Small intestine (tissue), 16 donors: ENCODE data around the gene IL17RE. TPM values are rescaled to one million over a fixed set of nuclear protein-coding genes. Genes with fewer than 3 reads are reported as not detected.
"Not testable (repeated sequence)": the region's sequence is repeated elsewhere in the genome, so short reads cannot be mapped to it uniquely, and the experiment has no call there.

Experiments used
- DNase-seq, 2 donors: peaks; one replicate each; pipeline versions ENCODE4 v3.0.0 to v3.0.0-alpha.2; 2013
- FAIRE-seq: peaks from 2 replicates; lab custom pipeline; 2012; peaks lifted over from hg19 to GRCh38; lab: Jason Lieb, UNC
- H3K27ac ChIP-seq, 3 donors: one replicate each; pipeline ENCODE4 v1.5.1; 2013; ENCODE audit warnings: low read length in 2 of 3, mild to moderate bottlenecking in 2 of 3, control low read depth in 1 of 3, inconsistent platforms in 1 of 3, low read depth in 1 of 3, moderate library complexity in 1 of 3
- H3K27me3 ChIP-seq, 3 donors: one replicate each; pipeline ENCODE4 v1.6.1; 2013; ENCODE audit warnings: low read length in 3 of 3, inconsistent platforms in 1 of 3; ENCODE audit not compliant: control insufficient read depth in 3 of 3, insufficient read depth in 3 of 3
- H3K36me3 ChIP-seq, 3 donors: one replicate each; pipeline ENCODE4 v1.6.1; 2013; ENCODE audit warnings: low read length in 3 of 3, inconsistent platforms in 1 of 3, low read depth in 1 of 3, mild to moderate bottlenecking in 1 of 3, moderate library complexity in 1 of 3; ENCODE audit not compliant: control insufficient read depth in 3 of 3, insufficient read depth in 2 of 3
- H3K4me1 ChIP-seq, 3 donors: one replicate each; pipeline ENCODE4 v1.6.1; 2013; ENCODE audit warnings: low read length in 2 of 3, inconsistent platforms in 1 of 3, low read depth in 1 of 3, mild to moderate bottlenecking in 1 of 3, moderate library complexity in 1 of 3; ENCODE audit not compliant: control insufficient read depth in 3 of 3, insufficient read depth in 2 of 3
- H3K4me3 ChIP-seq, 3 donors: one replicate each; pipeline ENCODE4 v1.5.1; 2013; ENCODE audit warnings: low read length in 3 of 3, control low read depth in 1 of 3, inconsistent platforms in 1 of 3, low read depth in 1 of 3, mild to moderate bottlenecking in 1 of 3, moderate library complexity in 1 of 3
- H3K9me3 ChIP-seq, 2 donors: one replicate each; pipeline ENCODE4 v1.6.1; 2013; ENCODE audit warnings: low read depth in 1 of 2, low read length in 1 of 2; ENCODE audit not compliant: control insufficient read depth in 2 of 2, insufficient read depth in 1 of 2
- WGBS, 3 donors: extraction: QIAGEN DNeasy Blood & Tissue Kit; methylation state at CpG; one replicate each; pipeline ENCODE4 v1.1.7; 2013; 5-methylcytosine and 5-hydroxymethylcytosine counted together
- long read RNA-seq, 10 donors: transcript quantifications; one replicate each; lab custom pipeline, GENCODE V29; 2026
- polyA plus RNA-seq, 4 donors: library from polyadenylated mRNA; stranded (reverse) in 3 of 4; unstranded in 1 of 4; fragments of 200-250 nt in 3 of 4; fragments of 120-200 nt in 1 of 4; gene quantifications; one replicate each; pipeline versions ENCODE4 v1.2.1 to v1.2.3, GENCODE V29; 2013
- donor health status: healthy with polysubstance abuse.
- donor health status: control.
- donor health status: control.
- donor health status: Bipolar disorder and iron deficiency.
- donor health status: healthy.

The IL17RE gene
- polyA plus RNA-seq = 10 to 100 TPM; 31.3 to 59.3 (median 43.5) TPM
- long read RNA-seq, donor 1 = 0 reads
- long read RNA-seq, donor 2, partial matches to known transcripts = 0 of 1 reads
- long read RNA-seq, donor 2, other reads (novel, unspliced or antisense) = 0 of 1 reads
- long read RNA-seq, donor 3 = 0 reads
- long read RNA-seq, donor 4 = 0 reads
- long read RNA-seq, donor 5 = 0 reads
- long read RNA-seq, donor 6, partial matches to known transcripts = 10 of 10 reads
- long read RNA-seq, donor 6, other reads (novel, unspliced or antisense) = 0 of 10 reads
- long read RNA-seq, donor 7 = 0 reads
- long read RNA-seq, donor 8 = 0 reads
- long read RNA-seq, donor 9, partial matches to known transcripts = 0 of 1 reads
- long read RNA-seq, donor 9, other reads (novel, unspliced or antisense) = 0 of 1 reads
- long read RNA-seq, donor 10 = 0 reads

- FAIRE-seq (no peak), DNase-seq (peak; percentile 80 to 81)
- Histone ChIP-seq H3K4me3 (peak within 1 kb of the TSS; percentile 10 to 72 (median 70)), H3K4me1 (peaks cover 4 to 38% (median 10%) of the 10 kb centered on the region in 3 donors), H3K27me3 (no peaks in the 10 kb centered on the region), H3K9me3 (peaks cover 0 to 7% of the 10 kb centered on the region in 2 donors), H3K27ac (peak within 1 kb of the TSS; percentile 79 to 91 (median 83)), H3K36me3 (peaks cover 0 to 26% (median 0%) of the 10 kb centered on the region in 3 donors)
- 4 to 39% (median 31%) methylated on average over 11 to 13 of the region's 13 CpGs for WGBS, 3 donors
Observed at GRCh38 chr3:9902372-9903237, at the start of gene IL17RE. Gene IL17RE (plus strand): TSS chr3:9902848. CDS start chr3:9902933, 85 bp downstream.

GRCh38 chr3:9854291-9854940 is 48.2 kb upstream of the IL17RE start:
- not testable (repeated sequence) for H3K4me1 ChIP-seq, H3K27ac ChIP-seq, H3K36me3 ChIP-seq, DNase-seq, H3K27me3 ChIP-seq, FAIRE-seq, H3K9me3 ChIP-seq, H3K4me3 ChIP-seq
- 67 to 80% (median 76%) methylated on average over 11 of the region's 11 CpGs for WGBS, 3 donors

- H3K27me3 ChIP-seq = no peaks in the 10 kb centered on the region
- no peak overlapping the region for H3K4me3 ChIP-seq
- H3K4me1 ChIP-seq = no peaks in the 10 kb centered on the region
- H3K9me3 ChIP-seq = no peaks in the 10 kb centered on the region
- FAIRE-seq (no peak), DNase-seq (no peak)
- WGBS, 3 donors = 94 to 95% (median 95%) methylated on average over 3 of the region's 3 CpGs
- H3K36me3 ChIP-seq = no peaks in the 10 kb centered on the region
- H3K27ac ChIP-seq = no peak overlapping the region
Observed at GRCh38 chr3:9855594-9855993, 47.1 kb upstream of the IL17RE start.

DNA sequence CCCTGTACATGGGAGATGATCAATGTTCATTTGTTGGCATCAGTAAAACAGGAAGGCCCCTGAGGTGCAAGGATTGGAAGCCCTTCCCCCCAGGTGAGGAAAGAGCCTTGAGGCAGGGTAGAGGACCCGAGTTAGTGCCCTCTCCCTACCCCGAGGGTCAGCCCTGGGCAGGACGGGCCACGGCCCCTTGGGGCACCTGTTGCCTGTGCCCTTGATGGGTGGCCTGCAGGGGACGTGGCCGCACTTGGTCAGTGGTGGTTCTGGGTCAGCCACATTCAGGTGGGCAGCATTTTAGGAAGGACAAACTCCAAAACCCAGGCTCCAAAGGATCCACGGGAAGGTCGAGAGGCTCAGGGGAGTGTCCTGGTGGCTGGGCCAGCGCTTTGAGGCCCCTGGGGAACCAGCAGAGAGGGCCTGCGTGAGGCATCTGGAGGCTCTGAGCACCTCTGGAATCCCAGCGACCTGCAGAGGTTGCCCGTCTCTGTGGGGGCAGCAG is 43.1 kb upstream of the IL17RE start:
- 87 to 92% (median 90%) methylated on average over 12 of the region's 12 CpGs for WGBS, 3 donors
- FAIRE-seq (no peak), DNase-seq (no peak)
- H3K4me1 ChIP-seq = peaks cover 0 to 23% (median 0%) of the 10 kb centered on the region in 3 donors
- H3K36me3 ChIP-seq = no peaks in the 10 kb centered on the region
- H3K4me3 ChIP-seq = no peak overlapping the region
- no peaks in the 10 kb centered on the region for H3K27me3 ChIP-seq
- H3K9me3 ChIP-seq = no peaks in the 10 kb centered on the region
- no peak overlapping the region for H3K27ac ChIP-seq

DNA sequence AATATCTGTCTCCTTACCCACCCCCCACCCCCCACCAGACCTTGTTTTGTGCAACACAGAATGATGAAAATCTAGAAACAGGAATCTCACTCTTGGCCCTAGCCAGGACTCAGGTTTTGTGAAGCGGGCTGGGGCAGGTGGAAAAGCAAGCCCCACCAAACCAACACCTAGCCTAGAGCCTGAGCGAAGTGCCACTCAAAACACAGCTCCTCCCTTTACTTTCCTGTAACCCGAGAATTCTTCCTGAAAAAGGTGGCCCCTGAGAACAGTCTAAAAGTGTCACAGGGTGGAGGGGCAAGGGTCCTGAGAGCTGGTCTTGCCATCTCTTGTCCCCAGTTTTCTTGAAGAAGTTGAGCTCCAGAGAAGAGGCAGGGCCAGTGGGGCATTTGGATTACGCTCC is 41.4 kb upstream of the IL17RE start:
- no peaks in the 10 kb centered on the region for H3K9me3 ChIP-seq
- DNase-seq (no peak), FAIRE-seq (no peak)
- no peaks in the 10 kb centered on the region for H3K27me3 ChIP-seq
- no peaks in the 10 kb centered on the region for H3K36me3 ChIP-seq
- H3K27ac ChIP-seq = no peak overlapping the region
- H3K4me3 ChIP-seq = no peak overlapping the region
- WGBS, 3 donors = 89 to 93% (median 92%) methylated on average over 4 of the region's 4 CpGs
- peaks cover 0 to 26% (median 0%) of the 10 kb centered on the region in 3 donors for H3K4me1 ChIP-seq

- peaks cover 0 to 26% (median 0%) of the 10 kb centered on the region in 3 donors for H3K4me1 ChIP-seq
- no peak overlapping the region for H3K27ac ChIP-seq
- H3K4me3 ChIP-seq = no peak overlapping the region
- H3K27me3 ChIP-seq = no peaks in the 10 kb centered on the region
- H3K9me3 ChIP-seq = no peaks in the 10 kb centered on the region
- FAIRE-seq (no peak), DNase-seq (no peak)
- H3K36me3 ChIP-seq = peaks cover 0 to 2% (median 0%) of the 10 kb centered on the region in 3 donors
- WGBS, 3 donors = 82 to 91% (median 87%) methylated on average over 5 of the region's 5 CpGs
Observed at GRCh38 chr3:9861626-9862130, 41.0 kb upstream of the IL17RE start.

DNA sequence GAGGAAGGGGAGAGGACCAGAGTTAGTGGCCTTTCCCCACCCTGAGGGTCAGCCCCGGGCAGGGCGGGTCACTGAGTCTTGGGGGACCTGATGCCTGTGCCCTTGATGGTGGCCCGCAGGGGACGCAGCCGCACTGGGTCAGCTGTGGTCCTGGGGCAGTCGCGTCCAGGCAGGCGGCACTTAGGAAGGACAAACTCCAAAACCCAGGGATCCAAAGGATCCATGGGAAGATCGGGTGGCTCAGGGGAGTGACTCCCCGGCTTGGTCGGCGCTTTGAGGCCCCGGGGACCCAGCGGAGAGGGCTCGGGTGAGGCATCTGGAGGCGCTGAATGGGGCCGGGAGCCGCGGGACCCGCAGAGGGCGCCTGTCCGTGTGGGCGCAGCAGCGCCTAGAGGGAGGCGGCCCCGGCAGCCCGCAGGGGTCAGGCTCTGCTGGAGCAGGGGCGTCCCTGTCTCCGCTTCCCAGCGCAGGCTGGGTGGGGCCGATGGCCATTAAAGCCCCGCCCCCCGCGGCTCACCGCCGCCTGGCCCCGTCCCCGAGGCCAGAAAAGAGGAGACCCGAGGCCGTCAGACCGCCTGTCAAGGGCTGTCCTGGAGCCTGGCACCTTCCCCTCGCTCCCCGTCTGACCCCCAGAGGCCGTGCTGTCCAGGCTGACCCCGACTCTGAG is 40.1 kb upstream of the IL17RE start:
- Histone ChIP-seq H3K9me3 (no peaks in the 10 kb centered on the region), H3K27ac (no peak overlapping the region), H3K4me3 (peak overlapping the region in 2 of 3 donors; percentile 23 to 41), H3K27me3 (no peaks in the 10 kb centered on the region), H3K36me3 (peaks cover 0 to 4% (median 0%) of the 10 kb centered on the region in 3 donors), H3K4me1 (peaks cover 0 to 26% (median 0%) of the 10 kb centered on the region in 3 donors)
- no peak for FAIRE-seq
- 8 to 14% (median 12%) methylated on average over 40 to 45 of the region's 45 CpGs for WGBS, 3 donors
- DNase-seq = peak; percentile 58 to 80
